ENCODE measurements around the gene NRIP1. TPM values are rescaled to one million over a fixed set of nuclear protein-coding genes. Genes with fewer than 3 reads are reported as not detected.

Gene NRIP1
- total RNA-seq, 1 experiment from 2014 or later, result 10.4 TPM

- H3K9ac ChIP-seq (ENCODE audit: extremely low read depth, insufficient read length, low read length), result no peak overlapping the region
- no peak overlapping the region for H4K8ac ChIP-seq (replicated peaks; ENCODE audit: insufficient read length, low read depth, low read length)
- H3K23ac ChIP-seq (ENCODE audit: insufficient read length, low read depth, low read length), result no peak overlapping the region
- H3K4me3 Mint-ChIP-seq, result no peak overlapping the region
- H3K27ac Mint-ChIP-seq, result no peak overlapping the region
- no peaks in the 10 kb centered on the region for H3K4me1 Mint-ChIP-seq
- no peak overlapping the region for H2BK15ac ChIP-seq (ENCODE audit: low read depth, low read length)
- H3K9me3 Mint-ChIP-seq, result no peaks in the 10 kb centered on the region
- H3K27me3 ChIP-seq (ENCODE audit: insufficient read depth, low read length), result no peaks in the 10 kb centered on the region
- no peak overlapping the region for H3K14ac ChIP-seq (ENCODE audit: insufficient read depth, low read length)
- H3K27ac ChIP-seq (ENCODE audit: insufficient read length, low read depth, low read length), result no peak overlapping the region
- H2BK12ac ChIP-seq (ENCODE audit: insufficient read length, low read depth, low read length), result no peak overlapping the region
- H3K9me3 ChIP-seq (ENCODE audit: control insufficient read depth, low read depth, low read length), result no peaks in the 10 kb centered on the region
- H3K4me2 ChIP-seq (ENCODE audit: insufficient read depth, insufficient read length, low read length), result no peak overlapping the region
- no peak overlapping the region for H3T11ph ChIP-seq (ENCODE audit: low read length)
- no peak overlapping the region for H3K18ac ChIP-seq (ENCODE audit: insufficient read length, low read depth, low read length)
- H3K23me2 ChIP-seq (ENCODE audit: insufficient read length, low read depth, low read length, poor library complexity, severe bottlenecking), result no peaks in the 10 kb centered on the region
- H3K4me1 ChIP-seq (ENCODE audit: insufficient read depth, low read length), result no peaks in the 10 kb centered on the region
- H2AK5ac ChIP-seq (ENCODE audit: insufficient read length, low read length), result no peak overlapping the region
- H2BK120ac ChIP-seq (ENCODE audit: low read depth, low read length, poor library complexity, severe bottlenecking), result no peak overlapping the region
- TF ChIP-seq, protein P1, sequence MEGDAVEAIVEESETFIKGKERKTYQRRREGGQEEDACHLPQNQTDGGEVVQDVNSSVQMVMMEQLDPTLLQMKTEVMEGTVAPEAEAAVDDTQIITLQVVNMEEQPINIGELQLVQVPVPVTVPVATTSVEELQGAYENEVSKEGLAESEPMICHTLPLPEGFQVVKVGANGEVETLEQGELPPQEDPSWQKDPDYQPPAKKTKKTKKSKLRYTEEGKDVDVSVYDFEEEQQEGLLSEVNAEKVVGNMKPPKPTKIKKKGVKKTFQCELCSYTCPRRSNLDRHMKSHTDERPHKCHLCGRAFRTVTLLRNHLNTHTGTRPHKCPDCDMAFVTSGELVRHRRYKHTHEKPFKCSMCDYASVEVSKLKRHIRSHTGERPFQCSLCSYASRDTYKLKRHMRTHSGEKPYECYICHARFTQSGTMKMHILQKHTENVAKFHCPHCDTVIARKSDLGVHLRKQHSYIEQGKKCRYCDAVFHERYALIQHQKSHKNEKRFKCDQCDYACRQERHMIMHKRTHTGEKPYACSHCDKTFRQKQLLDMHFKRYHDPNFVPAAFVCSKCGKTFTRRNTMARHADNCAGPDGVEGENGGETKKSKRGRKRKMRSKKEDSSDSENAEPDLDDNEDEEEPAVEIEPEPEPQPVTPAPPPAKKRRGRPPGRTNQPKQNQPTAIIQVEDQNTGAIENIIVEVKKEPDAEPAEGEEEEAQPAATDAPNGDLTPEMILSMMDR (conservative IDR thresholded peaks at IDR 0.05), result no peak
- H3K79me1 ChIP-seq (ENCODE audit: insufficient read depth, low read depth, low read length, poor library complexity, severe bottlenecking), result no peaks in the 10 kb centered on the region
- WGBS (ENCODE audit: extremely low coverage, insufficient read length, low lambda C conversion rate), result no CpG with 5 or more reads among the region's 2 CpGs
- H3K27me3 Mint-ChIP-seq (ENCODE audit: low read depth), result peaks cover 2% of the 10 kb centered on the region; the same call in 1 of the 2 replicates
- H4K20me1 ChIP-seq (ENCODE audit: control insufficient read depth, insufficient read depth, insufficient read length), result no peaks in the 10 kb centered on the region
- no peak overlapping the region for H4K5ac ChIP-seq (ENCODE audit: insufficient read length, low read depth, low read length)
- no peak overlapping the region for H2BK5ac ChIP-seq (ENCODE audit: insufficient read length, low read length)
- H3K4ac ChIP-seq (ENCODE audit: low read depth, low read length), result no peak overlapping the region
- no peak overlapping the region for H3K56ac ChIP-seq (ENCODE audit: insufficient read length, low read depth, low read length)
- no peak overlapping the region for H4K91ac ChIP-seq (ENCODE audit: insufficient read length, low read depth, low read length)
- H3K79me2 ChIP-seq (ENCODE audit: insufficient read depth, low read length), result no peaks in the 10 kb centered on the region
- no peaks in the 10 kb centered on the region for H3K36me3 Mint-ChIP-seq (ENCODE audit: insufficient read depth in 1 of 3, low read depth in 3 of 3)
- no peak overlapping the region for H2AFZ ChIP-seq (ENCODE audit: low read length)
- no peak for DNase-seq
- no peak overlapping the region for H2BK20ac ChIP-seq (ENCODE audit: low read depth, low read length, poor library complexity, severe bottlenecking)
Observed at GRCh38 chr21:15080526-15080925, 15.7 kb upstream of the NRIP1 start.
